HL-60 (cell line): ENCODE results near the gene ROR1.

Experiments
- DNase-seq, 2 experiments: peaks; one replicate each; pipeline ENCODE4 v3.0.0-alpha.2; 2010 to 2020; ENCODE audit warnings: low read depth in 1 of 2, low spot score in 1 of 2
- H3K27ac ChIP-seq: fragments of 250-450 bp; sonication (Bioruptor Pico); replicated peaks from 2 replicates; pipeline ENCODE4 v1.5.1; 2020; ENCODE audit warnings: mild to moderate bottlenecking, moderate library complexity
- H3K27me3 ChIP-seq: fragments of 250-450 bp; sonication (Bioruptor Pico); 2 replicates; pipeline ENCODE4 v1.5.1; 2021; ENCODE audit warnings: mild to moderate bottlenecking, moderate library complexity; ENCODE audit not compliant: insufficient read depth, poor library complexity, severe bottlenecking
- H3K4me3 ChIP-seq: replicated peaks from 2 replicates; pipeline ENCODE4 v1.5.1; 2011; ENCODE audit warnings: mild to moderate bottlenecking, control low read depth, low read length; ENCODE audit not compliant: insufficient read depth
- GABPA ChIP-seq: IDR thresholded peaks from 2 replicates; pipeline ENCODE4 v1.6.1; 2012; ENCODE audit warnings: low read depth
- POLR2AphosphoS5 ChIP-seq: IDR thresholded peaks from 2 replicates; pipeline ENCODE4 v1.6.1; 2012; ENCODE audit warnings: low read depth
- SPI1 ChIP-seq: IDR thresholded peaks from 2 replicates; pipeline ENCODE4 v1.6.1; 2012; ENCODE audit warnings: low read depth, mild to moderate bottlenecking, borderline replicate concordance
- TF ChIP-seq, protein P1 (sequence below): IDR thresholded peaks from 2 replicates; pipeline ENCODE4 v1.6.1; 2012; ENCODE audit warnings: low read depth; ENCODE audit not compliant: insufficient replicate concordance
- TF ChIP-seq, protein P2 (sequence below): IDR thresholded peaks from one replicate; pipeline ENCODE4 v1.5.1; 2011; ENCODE audit warnings: low read length, control low read depth, inconsistent platforms; ENCODE audit not compliant: insufficient read depth

ROR1 gene

GRCh38 chr1:63753591-63753990, 20.2 kb upstream of the ROR1 start:
- DNase-seq = no peak
- Histone ChIP-seq H3K4me3 (no peak overlapping the region), H3K27ac (no peak overlapping the region), H3K27me3 (no peaks in the 10 kb centered on the region)
- TF ChIP-seq GABPA = no peak
- no peak for TF ChIP-seq SPI1
- no peak for TF ChIP-seq POLR2AphosphoS5
- TF ChIP-seq, protein P1, sequence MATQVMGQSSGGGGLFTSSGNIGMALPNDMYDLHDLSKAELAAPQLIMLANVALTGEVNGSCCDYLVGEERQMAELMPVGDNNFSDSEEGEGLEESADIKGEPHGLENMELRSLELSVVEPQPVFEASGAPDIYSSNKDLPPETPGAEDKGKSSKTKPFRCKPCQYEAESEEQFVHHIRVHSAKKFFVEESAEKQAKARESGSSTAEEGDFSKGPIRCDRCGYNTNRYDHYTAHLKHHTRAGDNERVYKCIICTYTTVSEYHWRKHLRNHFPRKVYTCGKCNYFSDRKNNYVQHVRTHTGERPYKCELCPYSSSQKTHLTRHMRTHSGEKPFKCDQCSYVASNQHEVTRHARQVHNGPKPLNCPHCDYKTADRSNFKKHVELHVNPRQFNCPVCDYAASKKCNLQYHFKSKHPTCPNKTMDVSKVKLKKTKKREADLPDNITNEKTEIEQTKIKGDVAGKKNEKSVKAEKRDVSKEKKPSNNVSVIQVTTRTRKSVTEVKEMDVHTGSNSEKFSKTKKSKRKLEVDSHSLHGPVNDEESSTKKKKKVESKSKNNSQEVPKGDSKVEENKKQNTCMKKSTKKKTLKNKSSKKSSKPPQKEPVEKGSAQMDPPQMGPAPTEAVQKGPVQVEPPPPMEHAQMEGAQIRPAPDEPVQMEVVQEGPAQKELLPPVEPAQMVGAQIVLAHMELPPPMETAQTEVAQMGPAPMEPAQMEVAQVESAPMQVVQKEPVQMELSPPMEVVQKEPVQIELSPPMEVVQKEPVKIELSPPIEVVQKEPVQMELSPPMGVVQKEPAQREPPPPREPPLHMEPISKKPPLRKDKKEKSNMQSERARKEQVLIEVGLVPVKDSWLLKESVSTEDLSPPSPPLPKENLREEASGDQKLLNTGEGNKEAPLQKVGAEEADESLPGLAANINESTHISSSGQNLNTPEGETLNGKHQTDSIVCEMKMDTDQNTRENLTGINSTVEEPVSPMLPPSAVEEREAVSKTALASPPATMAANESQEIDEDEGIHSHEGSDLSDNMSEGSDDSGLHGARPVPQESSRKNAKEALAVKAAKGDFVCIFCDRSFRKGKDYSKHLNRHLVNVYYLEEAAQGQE = no peak
- TF ChIP-seq, protein P2, sequence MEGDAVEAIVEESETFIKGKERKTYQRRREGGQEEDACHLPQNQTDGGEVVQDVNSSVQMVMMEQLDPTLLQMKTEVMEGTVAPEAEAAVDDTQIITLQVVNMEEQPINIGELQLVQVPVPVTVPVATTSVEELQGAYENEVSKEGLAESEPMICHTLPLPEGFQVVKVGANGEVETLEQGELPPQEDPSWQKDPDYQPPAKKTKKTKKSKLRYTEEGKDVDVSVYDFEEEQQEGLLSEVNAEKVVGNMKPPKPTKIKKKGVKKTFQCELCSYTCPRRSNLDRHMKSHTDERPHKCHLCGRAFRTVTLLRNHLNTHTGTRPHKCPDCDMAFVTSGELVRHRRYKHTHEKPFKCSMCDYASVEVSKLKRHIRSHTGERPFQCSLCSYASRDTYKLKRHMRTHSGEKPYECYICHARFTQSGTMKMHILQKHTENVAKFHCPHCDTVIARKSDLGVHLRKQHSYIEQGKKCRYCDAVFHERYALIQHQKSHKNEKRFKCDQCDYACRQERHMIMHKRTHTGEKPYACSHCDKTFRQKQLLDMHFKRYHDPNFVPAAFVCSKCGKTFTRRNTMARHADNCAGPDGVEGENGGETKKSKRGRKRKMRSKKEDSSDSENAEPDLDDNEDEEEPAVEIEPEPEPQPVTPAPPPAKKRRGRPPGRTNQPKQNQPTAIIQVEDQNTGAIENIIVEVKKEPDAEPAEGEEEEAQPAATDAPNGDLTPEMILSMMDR = no peak

DNA sequence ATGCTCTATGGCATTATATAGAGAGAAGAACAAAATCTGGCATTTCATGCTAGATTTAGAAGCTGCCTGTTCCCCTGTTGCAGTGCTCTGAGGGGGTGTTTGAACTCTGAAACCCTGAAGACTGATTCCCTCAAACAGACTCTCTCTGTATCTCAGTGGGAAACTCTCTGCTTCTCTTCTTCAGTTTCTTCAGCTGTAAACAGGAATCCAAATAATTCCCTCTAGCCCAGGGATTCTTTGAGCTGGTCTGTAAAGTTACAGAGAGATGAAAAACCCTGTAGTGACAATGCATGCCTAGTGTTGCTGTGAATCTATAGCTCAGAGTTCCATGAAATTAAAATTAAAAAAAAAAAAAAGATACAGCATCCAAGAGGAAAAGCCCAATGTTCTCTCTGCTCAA, 17.0 kb upstream of the ROR1 start:
- Histone ChIP-seq H3K4me3 (no peak overlapping the region), H3K27me3 (no peaks in the 10 kb centered on the region), H3K27ac (no peak overlapping the region)
- no peak for DNase-seq
- TF ChIP-seq GABPA (no peak), POLR2AphosphoS5 (no peak)
- TF ChIP-seq, protein P1 = no peak

DNA sequence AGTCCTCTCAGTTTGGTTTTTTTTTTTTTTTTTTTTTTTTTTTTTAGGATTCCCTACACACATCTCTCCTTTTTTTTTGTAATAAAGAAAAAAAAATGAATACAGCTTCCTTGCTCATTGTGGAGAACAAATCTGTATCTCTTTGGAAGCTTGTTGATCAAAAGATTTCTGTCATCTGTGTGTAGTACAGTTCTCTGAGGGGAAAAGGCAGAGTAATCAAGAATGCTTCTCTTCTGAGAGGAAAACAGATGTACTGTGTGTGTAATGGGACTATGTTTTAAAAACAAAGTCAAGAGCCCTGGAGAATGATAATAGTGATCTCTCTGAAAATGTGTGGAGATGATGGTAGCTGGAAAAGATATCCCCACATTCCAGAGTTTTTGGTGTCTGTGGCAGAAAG, 16.5 kb upstream of the ROR1 start:
- TF ChIP-seq, protein P1 = no peak
- TF ChIP-seq GABPA (no peak), POLR2AphosphoS5 (no peak), SPI1 (no peak)
- TF ChIP-seq, protein P2 = no peak
- Histone ChIP-seq H3K4me3 (no peak overlapping the region), H3K27me3 (no peaks in the 10 kb centered on the region), H3K27ac (no peak overlapping the region)
- DNase-seq = no peak

DNA sequence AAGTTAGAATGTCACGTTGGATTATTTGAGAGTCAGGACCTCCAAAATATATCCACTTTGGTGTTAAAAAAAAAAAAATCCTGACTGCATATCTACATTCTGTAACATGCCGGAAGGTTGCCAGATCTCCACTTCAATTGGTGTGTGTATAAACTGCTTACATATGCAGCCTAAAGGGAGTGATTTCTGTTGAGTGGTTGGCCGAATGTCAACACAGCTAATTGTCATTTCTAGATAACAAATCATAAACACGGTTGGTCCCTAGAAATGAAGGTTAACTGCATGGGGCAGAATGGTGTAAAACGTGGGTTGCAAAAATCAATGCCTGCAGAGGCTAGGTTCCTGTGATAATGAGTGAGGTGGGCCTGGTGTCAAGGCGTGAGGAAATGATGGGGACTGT, 15.0 kb upstream of the ROR1 start:
- TF ChIP-seq, protein P1 = no peak
- TF ChIP-seq GABPA = no peak
- no peak overlapping the region for H3K27ac ChIP-seq
- no peak overlapping the region for H3K4me3 ChIP-seq
- no peak for DNase-seq
- H3K27me3 ChIP-seq = no peaks in the 10 kb centered on the region
